Measurements from ENCODE around the gene RAD21L1.
"Not testable (repeated sequence)": the region's sequence is repeated elsewhere in the genome, so short reads cannot be mapped to it uniquely, and the experiment has no call there.

RAD21L1 gene

DNA sequence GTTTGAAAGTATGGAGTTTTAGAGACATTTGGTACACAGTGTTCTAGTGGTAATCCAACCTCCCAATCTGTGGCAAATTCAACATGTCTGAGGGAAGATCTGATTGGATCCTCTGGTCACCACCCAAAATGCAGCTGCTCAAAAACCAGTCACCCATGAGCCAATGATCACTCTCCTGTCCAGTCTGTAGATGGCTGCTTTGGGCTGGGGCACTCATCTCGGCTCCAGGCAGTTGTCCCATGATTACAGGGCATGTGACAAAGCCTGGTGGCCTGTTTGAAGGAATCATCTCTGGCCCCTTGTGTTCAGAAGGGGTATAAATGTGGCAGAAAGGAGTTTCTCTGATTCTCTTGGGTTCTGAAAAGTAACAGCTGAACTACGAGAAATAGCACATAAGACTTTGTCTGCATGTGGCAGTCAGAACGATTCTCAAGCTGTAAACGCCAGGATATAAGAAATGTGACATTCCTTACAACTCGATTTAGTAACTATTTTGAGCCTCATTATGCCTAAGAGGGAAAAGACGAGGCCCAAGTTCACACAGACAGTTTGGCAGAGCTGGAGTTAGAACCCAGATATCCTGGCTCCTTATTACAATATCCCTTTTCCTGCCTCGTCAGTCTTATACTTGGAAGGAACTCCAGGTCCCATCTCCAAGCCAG lies 26.5 kb upstream of the RAD21L1 start:
- DNase-seq (ENCODE audit: low spot score), result no peak

DNA sequence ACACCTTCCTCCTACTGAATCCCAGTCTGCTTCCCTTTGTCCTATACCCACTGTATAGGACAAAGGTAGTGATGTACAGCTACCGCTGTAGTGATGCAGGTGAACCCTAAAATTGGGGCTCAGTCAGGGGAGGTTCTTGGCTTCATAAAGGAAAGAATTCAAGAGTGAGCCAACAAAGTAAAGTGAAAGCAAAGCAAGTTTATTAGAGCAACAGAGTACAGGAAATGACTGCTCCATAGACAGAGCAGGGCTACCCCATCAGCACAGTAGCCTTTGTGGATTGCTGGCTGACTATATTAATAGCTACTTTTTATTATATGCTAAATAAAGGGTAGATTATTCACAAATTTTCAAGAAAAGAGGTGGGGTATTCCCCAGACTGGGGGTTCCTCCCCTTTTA lies 25.9 kb upstream of the RAD21L1 start:
- no peak for DNase-seq (ENCODE audit: low spot score)

DNA sequence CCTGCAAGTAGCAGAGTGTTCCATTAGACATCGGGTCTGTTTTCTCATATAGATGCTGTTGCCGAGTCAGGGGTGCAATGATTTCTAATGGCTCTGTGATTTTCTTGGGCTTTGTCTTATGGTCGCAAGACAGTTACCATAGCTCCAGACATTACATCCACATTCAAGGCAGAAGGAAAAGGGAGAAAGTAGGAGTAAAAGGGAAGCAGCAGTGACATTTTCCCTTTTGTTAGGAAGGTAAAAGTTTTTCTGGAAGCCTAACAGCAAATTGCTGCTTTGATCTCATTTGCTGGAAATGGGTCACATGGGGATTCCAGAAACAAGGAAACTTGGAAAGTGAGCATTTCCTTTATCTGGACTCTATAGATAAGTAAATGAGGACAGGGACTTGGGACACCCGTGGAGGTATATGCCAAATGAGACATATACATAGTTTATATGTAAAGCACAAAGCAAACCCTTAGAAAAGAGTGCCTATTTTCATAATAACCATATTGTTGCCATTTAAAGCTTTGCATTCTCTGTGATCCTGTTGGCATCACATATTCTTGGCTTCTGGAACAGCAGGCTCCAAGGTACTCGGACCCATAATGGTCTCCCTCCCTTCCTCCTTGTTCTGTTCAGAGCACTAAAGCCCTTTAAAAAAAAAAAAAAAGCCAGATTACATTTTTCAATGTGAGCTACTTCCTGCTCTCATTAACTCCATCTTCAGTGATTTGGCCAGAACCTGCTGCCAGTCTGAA lies 22.9 kb upstream of the RAD21L1 start, which contains the start of gene C20orf202:
C20orf202 (plus strand) TSS at position 693 of the 743 bp plus-strand sequence. CDS start 132 bp downstream, outside the sequence.
- DNase-seq (ENCODE audit: low spot score), result no peak

DNA sequence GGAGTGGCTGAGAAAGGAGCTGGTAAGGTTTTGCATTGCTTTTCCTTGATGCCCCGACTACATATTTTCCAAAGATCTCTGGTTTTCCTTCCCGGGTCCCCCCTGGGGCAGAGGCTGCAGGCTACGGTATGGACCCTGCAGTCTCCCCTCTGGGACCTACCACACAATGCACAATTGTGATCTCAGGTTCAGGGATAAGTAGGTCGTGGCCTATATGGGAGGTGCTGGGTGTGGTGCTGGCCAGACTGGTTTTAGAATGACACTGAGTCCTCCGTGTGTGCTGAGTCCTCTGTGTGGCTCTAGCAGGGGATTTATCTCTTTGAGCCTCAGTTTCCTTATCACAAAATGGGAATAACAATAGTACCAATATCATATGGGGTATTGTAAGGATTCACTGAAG lies 22.2 kb upstream of the RAD21L1 start:
- no peak for DNase-seq (ENCODE audit: low spot score)

DNA sequence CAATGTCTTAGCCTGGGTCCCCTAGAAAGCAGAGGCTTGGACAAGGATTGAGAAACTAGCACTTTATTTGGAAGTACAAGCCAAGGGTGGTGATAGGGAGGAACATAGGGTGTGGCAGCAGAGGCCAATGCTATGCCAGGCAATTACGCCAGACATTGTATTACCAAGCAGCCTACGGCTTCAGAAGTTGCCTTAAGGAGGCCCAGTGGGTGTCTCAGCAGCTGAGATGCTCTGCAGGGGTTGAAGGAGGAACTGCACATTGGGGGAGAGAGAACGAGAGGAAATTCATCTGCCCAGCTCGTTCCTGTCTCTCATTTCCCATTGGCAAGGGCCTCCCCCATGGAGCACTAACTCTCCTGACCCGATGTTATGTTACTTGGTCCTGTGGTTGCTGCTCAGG lies 21.7 kb upstream of the RAD21L1 start:
- no peak for DNase-seq (ENCODE audit: low spot score)

DNA sequence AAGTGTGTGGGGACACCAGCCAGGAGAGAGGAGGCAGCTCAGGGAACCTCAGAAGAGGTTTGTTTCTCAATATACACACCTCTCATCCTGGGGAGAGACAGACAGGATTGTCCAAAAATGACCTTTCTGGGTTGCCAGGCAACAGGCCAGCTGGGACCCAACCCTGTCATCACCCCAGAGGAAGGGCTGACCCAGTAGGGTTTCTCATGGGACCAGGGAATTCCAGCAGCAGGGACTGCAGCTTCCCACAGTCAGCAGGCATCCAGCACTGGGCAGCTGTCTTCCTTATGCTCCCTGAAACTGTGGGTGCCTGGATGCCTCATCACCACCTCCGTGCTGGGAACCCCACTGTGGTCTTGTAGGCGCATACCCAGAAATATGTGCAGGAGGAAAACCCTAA lies 21.3 kb upstream of the RAD21L1 start:
- no peak for DNase-seq (ENCODE audit: low spot score)

DNA sequence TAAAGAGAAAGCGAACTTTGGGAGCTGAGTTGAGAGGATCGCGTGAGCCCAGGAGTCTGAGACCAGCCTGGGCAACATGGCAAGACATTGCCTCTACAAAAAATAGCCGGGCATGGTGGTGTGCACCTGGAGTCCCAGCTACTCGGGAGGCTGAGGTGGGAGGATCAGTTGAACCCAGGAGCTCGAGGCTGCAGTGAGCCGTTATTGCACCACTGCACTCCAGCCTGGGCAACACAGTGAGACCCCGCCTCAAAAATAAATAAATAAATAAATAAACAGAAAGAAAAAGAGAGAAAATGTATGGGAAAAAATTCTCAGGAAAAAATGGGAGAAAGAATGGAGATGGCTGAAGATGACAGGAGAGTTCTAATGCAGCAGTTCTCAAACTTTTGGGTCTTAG lies 20.0 kb upstream of the RAD21L1 start:
- no peak for DNase-seq (ENCODE audit: low spot score)

DNA sequence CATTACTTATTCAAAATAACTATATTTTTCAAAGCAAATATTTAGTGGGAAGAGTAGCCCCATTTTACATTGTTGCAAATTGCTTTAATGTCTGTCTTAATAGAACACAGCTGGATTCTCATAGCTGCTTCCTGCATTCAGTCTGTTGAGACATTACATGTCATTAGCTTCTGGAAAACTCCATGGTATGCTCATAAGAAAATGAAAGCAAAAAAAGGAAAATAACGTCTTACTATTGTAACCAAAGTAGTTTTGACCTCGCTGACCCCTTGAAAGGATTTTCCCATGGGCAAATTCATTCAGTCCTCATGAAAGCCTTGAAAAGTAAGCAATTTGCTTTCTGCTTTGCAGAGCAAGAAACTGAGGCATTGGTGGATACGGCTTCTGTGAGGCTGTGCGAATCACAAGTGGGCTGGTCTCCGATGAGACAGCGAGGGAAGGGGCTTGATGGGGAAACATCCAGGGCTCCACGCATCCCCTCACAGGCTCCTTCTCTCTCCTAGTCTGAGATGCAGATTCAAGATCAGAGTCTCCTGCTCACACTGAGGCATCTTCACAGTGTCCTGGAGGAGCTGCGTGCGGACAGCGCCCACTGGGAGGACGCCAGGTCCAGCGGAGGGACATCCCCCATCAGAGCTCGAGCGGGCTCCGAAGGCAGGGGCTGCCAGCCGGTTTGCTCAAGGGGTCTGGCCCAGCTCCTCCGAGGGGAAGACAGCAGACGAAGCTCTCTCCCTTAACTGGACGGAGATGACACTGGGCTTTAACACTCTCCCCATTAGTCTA lies 19.3 kb upstream of the RAD21L1 start:
- DNase-seq (ENCODE audit: low spot score), result no peak

DNA sequence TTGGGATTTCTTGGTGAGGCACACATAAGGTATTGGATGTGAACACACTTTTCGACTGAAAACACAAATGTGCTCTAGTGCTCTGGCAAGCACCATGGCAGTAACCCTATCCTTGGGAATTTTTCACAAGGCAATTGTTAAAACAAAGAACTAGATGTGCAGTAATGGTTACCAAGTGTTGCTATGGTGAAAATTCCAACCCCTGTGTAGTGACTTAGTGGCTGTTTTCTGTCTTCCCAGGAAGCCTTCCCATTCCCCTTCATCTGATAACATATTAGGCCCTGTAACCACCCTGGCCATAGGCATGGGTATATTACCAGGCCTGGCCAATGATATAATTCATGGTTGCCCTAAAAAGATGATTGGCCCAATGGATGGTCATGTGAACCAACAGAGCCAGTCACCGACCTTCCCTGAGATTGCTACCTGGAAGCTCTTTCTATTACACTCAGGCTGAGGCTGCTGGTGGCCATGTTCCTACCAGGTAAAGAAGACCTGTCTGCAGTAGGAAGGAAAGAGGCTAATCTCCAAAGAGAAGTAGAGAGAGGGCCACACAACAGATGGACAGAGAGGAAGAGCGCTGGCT lies 18.5 kb upstream of the RAD21L1 start:
- no peak for DNase-seq (ENCODE audit: low spot score)

DNA sequence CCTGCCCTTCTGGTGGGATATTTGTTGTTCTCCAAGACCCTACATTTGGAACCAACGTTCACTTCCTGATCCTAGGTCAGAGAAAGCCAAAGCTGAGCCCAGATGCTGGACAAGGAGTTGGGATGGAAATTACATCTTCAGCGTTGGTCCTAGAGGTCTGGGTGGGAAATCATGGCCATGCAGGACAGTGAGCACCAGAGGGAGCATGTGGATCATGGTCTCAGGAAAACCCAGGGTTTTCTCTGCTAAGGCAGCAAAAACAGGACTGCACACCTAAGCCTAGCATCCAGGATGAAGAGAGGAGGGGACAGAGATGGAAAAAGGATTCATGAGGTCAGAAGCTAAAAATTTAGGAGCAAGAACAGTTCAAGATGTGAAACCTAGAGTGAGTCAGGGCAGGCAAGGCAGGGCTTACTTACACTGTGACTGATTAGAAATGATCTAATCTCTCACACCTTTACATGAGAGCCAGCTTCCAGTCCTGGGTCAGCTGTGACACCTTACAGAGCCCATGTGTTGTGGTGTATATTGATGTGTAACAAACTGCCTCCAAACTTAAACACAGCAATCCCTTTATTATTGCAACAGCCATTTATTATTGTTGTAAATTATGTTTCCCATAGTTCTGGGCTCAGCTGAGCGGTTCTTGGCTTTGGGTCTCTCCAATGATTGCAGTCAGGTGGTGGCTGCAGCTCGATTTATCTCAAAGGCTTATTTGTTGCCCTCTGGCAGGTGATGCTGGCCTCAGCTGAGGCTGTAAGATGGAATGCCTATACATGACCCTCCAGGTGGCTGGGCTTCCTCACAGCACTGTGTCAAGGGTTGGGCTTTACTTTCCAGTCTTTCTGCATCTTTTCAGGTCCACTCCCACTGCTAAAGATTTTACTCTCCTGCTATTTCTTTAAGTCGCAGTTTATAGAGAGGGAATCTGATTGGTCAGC lies 16.1 kb upstream of the RAD21L1 start:
- DNase-seq (ENCODE audit: low spot score), result no peak

DNA sequence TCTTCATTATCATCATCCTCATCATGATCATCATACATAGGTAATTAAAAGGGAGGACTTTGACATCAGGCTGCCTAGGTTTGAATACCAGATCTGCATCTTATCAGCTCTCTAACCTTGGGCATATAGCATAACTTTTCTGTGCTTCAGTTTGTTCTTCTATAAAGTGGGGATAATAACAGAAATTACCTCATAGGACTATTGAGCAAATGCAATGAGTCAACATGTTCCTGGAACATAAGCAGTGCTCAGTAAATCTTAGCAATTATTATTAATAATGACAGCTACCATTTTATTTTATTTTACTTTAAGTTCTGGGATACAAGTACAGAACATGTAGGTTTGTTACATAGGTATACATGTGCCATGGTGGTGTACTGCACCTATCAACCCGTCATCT lies 15.3 kb upstream of the RAD21L1 start:
- no peak for DNase-seq (ENCODE audit: low spot score)

DNA sequence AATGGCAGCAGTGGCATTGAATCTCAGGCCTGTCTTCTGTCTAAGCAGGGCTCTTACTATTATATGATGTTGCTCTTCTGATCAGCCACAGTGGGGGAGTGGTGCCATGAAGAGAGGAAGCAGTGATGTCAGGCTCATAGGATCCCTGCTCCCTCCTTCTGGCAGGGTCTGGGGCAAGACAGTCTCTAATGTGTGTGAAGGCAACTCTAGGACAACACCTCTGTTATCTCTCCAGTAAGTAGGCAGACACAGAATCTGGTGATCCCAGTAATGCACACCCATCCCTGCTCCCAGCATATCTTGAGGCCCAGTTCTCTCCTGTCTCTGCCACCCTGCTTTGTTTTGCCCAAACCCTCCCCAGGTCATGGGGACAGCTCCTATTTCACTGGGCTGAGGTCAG lies 13.8 kb upstream of the RAD21L1 start:
- no peak for DNase-seq (ENCODE audit: low spot score)

DNA sequence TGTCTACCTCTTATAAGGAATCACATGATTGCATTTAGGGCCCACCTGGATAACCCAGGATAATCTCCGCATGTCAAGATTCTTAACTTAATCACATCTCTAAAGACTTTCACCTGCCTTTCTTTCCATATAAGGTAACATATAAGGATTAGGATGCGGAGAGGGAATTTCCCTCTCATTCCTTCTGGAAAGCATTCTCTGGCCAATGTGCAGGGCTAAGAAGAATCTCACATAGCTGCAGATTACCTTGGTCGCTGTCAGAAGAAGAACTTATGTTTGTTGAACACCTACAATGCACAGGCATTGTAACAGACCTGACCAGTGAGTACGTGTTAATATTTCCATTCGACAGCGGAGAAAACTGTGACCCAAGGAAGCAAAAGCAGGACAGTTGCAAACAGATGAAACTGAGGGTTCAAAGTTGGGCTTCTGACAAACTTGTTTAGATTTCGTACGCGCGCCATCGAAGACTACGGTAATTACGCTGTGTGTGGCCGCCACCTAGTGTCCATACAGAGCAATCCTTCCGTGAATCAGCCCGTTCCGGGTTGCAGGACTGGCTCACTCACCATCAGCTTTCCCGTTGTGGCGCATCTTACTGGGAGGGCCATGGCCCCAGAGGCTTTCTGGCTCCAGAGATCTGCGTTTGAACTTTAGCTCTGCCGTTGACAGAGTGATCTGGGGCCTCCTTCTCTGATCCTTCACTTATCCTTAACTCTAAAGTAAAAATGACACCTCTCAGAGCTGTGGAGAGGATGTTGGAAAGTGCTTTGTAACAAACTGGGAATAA lies 13.0 kb upstream of the RAD21L1 start:
- DNase-seq (ENCODE audit: low spot score), result peak; percentile 64

DNA sequence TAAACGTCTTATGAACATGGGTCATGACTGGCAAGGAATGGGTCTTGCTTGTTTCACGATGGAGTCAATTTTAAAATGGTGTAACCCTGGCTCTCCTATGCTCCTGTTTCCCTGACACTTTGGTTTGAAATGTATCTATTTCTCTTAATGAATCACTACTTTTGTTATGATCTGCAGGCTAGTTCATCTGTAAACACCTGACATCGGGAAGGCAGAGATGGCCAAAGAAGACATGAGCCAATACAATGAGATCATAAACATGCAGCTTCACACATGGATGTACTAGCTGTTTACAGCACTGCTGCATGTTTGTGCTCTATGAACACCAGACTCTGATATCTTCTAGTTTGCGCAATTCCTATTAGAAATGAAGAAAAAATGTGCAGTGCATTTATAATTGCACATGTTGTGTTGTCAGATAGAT lies 11.0 kb upstream of the RAD21L1 start:
- DNase-seq (ENCODE audit: low spot score), result no peak

DNA sequence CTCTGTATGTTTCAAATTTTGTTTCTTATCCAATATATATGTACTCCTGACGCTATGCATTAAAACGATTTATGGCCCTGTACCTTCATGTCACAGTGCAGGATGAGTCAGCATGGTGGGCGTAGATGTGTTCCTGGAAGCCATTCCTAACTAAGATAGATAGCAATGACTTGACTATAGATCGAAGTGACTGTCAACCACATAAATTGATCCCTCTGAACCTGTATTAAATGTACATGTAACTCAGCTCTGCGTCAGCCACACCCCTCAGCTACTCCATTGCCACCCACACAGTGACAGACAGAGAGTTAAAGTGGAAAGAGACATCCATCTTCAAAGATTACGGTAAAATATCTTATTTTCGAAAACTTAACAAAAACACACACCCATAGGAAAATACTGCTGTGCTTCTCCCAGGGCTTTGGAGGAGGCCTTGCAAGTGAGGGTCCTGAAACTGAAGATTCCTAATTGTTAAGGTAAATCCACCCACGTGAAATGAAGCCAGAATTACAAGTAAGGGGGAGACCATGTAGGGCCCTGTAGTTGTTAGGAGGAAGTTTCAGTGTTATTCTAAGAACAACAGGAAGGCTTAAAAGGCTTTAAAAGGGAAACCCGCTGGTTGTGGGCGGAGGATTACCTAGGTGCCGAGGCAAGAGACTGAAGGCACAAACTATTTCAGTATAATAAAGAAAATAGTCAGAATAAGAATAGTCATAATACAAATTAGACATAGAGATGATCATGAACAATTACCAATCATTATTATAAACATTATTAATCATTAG lies 10.3 kb upstream of the RAD21L1 start:
- no peak for DNase-seq (ENCODE audit: low spot score)

DNA sequence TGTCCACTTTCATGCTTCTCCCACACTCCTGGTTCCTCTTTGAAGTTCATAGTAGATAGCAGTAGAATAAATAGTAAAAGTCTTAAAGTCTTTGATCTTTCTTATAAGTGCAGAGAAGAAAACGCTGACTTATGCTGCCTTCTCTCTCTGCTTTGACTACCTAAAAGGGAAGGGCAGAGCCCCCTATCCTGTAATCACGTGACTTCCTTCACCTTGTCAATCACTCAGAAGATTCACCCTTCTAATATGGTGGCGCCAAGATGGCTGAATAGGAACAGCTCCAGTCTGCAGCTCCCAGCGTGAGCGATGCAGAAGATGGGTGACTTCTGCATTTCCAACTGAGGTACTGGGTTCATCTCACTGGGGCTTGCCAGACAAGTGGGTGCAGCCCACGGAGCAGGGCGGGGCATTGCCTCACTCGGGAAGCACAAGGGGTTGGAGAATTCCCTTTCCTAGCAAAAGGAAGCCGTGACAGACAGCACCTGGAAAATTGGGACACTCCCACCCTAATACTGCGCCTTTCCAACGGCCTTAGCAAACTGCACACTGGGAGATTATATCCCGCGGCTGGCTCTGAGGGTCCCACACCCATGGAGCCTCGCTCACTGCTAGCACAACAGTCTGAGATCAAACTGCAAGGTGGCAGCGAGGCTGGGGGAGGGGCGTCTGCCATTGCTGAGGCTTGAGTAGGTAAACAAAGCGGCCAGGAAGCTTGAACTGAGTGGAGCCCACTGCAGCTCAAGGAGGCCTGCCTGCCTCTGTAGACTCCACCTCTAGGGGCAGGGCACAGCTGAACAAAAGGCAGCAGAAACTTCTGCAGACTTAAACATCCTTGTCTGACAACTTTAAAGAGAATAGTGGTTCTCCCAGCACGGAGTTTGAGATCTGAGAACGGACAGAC lies 9.1 kb upstream of the RAD21L1 start:
- DNase-seq (ENCODE audit: low spot score), result not testable (repeated sequence)

DNA sequence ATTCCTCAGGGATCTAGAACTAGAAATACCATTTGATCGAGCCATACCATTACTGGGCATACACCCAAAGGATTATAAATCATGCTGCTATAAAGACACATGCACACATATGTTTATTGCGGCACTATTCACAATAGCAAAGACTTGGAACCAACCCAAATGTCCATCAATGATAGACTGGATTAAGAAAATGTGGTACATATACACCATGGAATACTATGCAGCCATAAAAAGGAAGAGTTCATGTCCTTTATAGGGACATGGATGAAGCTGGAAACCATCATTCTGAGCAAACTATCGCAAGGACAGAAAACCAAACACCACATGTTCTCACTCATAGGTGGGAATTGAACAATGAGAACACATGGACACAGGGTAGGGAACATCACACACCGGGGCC lies 3.1 kb upstream of the RAD21L1 start:
- DNase-seq (ENCODE audit: low spot score), result not testable (repeated sequence)

DNA sequence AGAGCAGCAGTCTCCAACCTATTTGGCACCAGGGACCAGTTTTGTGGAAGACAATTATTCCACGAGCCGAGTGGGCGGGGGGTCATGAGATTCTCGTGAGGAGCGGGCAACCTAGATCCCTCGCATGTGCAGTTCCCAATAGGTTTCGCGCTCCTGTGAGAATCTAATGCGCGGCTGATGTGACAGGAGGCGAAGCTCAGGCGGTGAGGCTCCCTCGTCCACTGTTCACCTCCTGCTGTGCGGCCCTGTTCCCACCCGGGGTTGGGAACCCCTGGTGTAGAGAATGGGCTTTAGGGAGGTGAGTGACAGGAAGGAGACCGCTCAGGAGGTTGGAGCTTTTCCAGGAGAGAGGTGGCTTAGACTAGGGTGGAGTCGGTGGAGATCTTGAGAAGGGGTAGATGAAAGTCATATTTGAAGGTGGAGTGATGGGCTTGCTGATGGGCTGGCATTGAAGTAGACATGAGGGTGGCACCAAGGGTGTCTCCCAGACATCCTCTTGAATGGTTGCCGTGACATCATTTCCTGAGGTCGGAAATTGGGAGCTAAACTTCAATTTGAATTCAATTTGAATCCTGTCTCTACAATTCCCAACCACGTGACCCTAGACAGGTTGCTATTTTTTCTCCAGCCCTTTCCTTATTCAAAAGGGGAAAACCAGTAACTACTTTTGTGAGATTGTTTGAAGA lies 1.5 kb upstream of the RAD21L1 start:
- DNase-seq (ENCODE audit: low spot score), result no peak
